ENCODE results near the gene RPS10. TPM values are rescaled to one million over a fixed set of nuclear protein-coding genes. Genes with fewer than 3 reads are reported as not detected.

RPS10 gene
- total RNA-seq, 1 donor from 2014 or later = 3,975 TPM

- DNase-seq (ENCODE audit: low read depth) = no peak
- H3K4me3 ChIP-seq (ENCODE audit: low read depth, low read length) = peak overlapping the region; percentile 94
- H3K27me3 ChIP-seq (ENCODE audit: control insufficient read depth, insufficient read depth, low read length) = no peaks in the 10 kb centered on the region
- H3K36me3 ChIP-seq (ENCODE audit: control insufficient read depth, insufficient read depth, low read length) = no peaks in the 10 kb centered on the region
- TF ChIP-seq, protein P1, sequence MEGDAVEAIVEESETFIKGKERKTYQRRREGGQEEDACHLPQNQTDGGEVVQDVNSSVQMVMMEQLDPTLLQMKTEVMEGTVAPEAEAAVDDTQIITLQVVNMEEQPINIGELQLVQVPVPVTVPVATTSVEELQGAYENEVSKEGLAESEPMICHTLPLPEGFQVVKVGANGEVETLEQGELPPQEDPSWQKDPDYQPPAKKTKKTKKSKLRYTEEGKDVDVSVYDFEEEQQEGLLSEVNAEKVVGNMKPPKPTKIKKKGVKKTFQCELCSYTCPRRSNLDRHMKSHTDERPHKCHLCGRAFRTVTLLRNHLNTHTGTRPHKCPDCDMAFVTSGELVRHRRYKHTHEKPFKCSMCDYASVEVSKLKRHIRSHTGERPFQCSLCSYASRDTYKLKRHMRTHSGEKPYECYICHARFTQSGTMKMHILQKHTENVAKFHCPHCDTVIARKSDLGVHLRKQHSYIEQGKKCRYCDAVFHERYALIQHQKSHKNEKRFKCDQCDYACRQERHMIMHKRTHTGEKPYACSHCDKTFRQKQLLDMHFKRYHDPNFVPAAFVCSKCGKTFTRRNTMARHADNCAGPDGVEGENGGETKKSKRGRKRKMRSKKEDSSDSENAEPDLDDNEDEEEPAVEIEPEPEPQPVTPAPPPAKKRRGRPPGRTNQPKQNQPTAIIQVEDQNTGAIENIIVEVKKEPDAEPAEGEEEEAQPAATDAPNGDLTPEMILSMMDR (IDR thresholded peaks at IDR 0.05; ENCODE audit: insufficient read depth, low read length, poor library complexity, severe bottlenecking) = no peak
Observed at GRCh38 chr6:34391473-34391785, 34.4 kb downstream of the RPS10 start.

DNA sequence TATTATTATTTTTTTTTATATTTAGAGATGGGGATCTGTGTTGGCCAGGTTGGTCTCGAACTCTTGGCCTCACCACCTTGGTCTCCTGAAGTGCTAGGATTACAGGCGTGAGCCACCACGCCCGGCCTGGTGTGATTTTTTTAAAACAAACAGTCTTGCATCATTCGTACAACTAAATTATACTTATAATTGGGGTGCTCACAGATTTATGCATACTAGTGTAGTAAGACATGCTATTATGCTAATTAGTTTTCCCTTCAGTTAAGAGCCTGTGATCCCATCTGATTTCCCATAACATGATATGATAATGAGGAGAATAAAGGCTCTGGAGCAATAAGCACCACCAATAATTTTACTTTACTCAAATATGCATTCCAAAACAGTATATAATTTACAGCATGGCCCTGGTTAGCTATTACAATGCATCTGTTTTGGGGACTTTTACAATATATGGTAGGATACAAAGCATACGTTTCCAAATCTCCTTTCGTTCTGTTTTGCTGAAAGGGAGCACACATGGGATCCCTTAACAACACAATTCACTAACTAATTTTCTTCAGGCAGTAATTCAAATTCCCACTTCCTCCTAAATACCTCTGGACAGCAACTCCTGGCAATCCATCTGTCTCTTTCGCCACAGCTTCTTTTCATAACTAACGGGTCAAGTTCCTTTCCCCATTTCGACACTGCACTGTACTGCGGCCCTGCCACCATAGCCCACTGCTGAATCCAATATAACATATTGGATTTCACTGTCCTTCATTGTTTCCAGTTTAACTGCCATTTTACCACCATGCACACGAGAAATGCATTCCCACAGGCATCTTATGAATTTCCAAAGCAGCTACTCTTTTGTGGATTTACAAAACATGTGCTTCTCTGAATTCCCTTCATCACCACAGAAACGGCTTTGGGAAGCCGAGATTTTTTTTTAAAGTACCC is 35.1 kb downstream of the RPS10 start:
- no peak for DNase-seq (ENCODE audit: low read depth)
- Histone ChIP-seq H3K27me3 (ENCODE audit: control insufficient read depth, insufficient read depth, low read length) (no peaks in the 10 kb centered on the region), H3K36me3 (ENCODE audit: control insufficient read depth, insufficient read depth, low read length) (no peaks in the 10 kb centered on the region), H3K4me3 (ENCODE audit: low read depth, low read length) (peak overlapping the region; percentile 94)
- TF ChIP-seq, protein P1 (IDR thresholded peaks at IDR 0.05; ENCODE audit: insufficient read depth, low read length, poor library complexity, severe bottlenecking) = no peak

DNA sequence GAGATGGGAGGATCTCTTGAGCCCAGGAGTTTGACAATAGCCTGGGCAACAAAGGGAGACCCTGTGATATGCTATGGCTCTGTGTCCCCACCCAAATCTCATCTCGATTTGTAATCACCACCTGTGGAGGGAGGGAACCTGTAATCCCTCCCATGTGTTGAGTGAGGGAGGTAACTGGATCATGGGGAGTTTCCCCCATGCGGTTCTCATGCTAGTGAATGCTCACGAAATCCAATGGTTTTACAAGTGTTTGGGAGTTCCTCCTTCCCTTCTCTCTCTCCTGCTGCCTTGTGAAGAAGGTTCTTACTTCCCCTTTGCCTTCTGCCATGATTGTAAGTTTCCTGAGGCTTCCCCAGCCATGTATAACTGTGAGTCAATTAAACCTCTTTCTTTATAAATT is 36.8 kb downstream of the RPS10 start:
- H3K4me3 ChIP-seq (ENCODE audit: low read depth, low read length) = no peak overlapping the region
- no peaks in the 10 kb centered on the region for H3K36me3 ChIP-seq (ENCODE audit: control insufficient read depth, insufficient read depth, low read length)
- no peak for DNase-seq (ENCODE audit: low read depth)
- TF ChIP-seq, protein P1 (IDR thresholded peaks at IDR 0.05; ENCODE audit: insufficient read depth, low read length, poor library complexity, severe bottlenecking) = no peak
- no peaks in the 10 kb centered on the region for H3K27me3 ChIP-seq (ENCODE audit: control insufficient read depth, insufficient read depth, low read length)

DNA sequence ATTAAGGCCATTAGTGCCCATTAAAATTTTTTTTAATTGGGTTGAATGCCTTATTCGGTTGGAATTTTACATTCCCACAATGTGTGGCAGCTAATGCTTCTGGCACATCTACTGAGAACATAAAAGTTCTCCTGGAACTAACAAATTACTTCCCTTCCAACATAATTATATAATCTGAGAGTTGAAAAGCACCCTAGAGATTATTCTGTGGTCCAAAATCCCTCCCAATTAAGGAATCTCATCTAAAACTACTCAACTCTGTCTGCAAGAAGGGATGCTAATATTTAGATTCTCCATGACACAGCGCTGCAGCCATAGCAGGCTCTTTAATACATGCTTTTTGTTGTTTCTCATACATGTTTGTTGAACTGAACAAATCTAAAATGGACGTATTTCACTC is 37.4 kb downstream of the RPS10 start:
- Histone ChIP-seq H3K27me3 (ENCODE audit: control insufficient read depth, insufficient read depth, low read length) (no peaks in the 10 kb centered on the region), H3K4me3 (ENCODE audit: low read depth, low read length) (no peak overlapping the region), H3K36me3 (ENCODE audit: control insufficient read depth, insufficient read depth, low read length) (no peaks in the 10 kb centered on the region)
- TF ChIP-seq, protein P1 (IDR thresholded peaks at IDR 0.05; ENCODE audit: insufficient read depth, low read length, poor library complexity, severe bottlenecking) = no peak
- DNase-seq (ENCODE audit: low read depth) = no peak

DNA sequence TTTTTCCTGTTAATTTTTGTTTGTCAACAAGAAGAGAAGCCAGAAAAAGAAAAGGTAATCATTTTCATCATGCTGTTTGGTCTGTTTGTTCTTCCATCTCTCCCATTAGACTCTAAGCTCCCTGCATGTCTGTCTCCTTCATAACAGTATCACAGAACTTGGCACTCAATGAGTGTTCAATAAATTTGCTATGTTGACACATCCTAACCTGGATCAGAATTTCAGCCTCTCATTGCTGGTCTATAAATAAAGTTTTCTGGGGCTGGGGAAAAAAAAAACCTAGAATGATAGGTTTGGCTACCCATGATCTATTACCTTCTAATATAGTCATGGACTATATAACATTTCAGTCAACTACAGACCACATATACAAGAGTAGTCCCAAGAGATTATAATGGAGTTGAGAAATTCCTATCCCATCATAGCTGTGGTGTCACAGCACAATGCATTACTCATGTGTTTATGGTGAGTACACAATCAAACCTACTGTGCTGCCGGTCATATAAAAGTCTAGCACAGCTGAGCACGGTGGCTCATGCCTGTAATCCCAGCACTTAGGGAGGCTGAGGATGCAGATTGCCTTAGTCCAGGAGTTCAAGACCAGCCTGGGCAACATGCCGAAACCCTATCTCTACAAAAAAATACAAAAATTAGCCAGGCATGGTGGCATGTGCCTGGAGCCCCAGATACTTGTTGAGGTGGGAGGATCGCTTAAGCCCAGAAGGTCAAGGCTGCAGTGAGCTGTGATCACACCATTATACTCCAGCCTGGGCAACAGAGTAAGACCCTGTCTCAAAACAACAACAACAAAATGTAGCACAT is 39.3 kb downstream of the RPS10 start:
- H3K36me3 ChIP-seq (ENCODE audit: control insufficient read depth, insufficient read depth, low read length) = no peaks in the 10 kb centered on the region
- TF ChIP-seq, protein P1 (IDR thresholded peaks at IDR 0.05; ENCODE audit: insufficient read depth, low read length, poor library complexity, severe bottlenecking) = no peak
- no peak overlapping the region for H3K4me3 ChIP-seq (ENCODE audit: low read depth, low read length)
- H3K27me3 ChIP-seq (ENCODE audit: control insufficient read depth, insufficient read depth, low read length) = no peaks in the 10 kb centered on the region
- no peak for DNase-seq (ENCODE audit: low read depth)

Data from kidney epithelial cell (primary cell).